HG03439 (cell line): ENCODE results near the gene SGCD.

Source experiments
- ATAC-seq: cut with Tn5 transposase; IDR thresholded peaks from one replicate; pipeline ENCODE4 v1.9.1; 2021; ENCODE audit warnings: mild to moderate bottlenecking, moderate library complexity; ENCODE audit not compliant: unreplicated experiment

Gene SGCD

DNA sequence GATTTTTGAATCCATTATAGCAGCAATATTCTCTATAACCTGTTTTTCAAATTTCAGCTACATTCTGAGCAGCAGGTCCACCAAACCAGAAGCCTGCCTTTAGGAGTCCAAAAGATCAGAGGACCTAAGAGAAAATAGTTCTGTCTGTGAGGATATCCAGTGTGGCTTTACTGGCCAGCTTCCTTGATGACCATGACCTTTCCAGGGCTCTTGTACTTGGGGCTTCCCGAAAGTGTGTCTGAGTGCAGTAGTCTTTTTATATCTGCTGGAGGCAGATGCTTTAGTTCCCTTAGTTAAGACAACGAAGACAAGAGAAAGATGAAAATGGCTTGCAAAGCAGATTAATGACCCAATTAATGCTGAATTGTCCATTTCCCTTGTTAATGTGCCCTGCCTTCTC, 72.4 kb downstream of the SGCD start:
- ATAC-seq, result no peak

DNA sequence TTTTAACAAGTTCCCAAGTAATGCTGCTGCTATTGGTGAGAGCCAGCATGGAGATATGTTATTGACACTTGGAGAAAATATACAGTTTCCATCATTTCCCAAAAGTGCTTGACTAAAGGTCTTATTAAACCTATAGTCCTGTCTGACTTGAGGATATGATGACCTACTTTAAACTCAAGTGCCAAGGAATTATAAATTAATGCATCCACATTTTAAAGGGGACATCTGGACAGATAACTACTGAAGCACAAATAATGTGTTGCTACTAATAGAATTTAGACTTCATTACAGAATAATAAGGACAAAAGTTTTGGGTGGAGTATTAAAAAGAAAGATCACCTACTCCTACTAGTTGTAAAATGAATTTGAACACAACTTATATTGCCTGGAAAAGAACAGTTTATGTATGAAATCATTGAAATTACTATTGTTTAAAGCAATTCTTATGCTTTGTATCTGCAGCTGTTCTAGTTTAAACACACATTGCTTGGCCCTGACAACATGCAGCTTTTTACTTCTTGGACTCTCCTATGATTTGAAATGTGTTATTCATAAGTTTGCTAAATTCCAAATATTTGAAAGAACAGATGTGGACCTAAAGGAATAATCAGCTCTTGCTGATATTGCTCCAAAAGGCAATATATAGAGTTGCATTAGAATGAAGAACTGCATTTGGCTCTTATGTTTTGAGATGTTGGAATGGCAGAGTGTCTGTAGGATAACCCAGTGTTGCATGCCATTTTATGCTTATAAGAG, 73.4 kb downstream of the SGCD start:
- no peak for ATAC-seq

DNA sequence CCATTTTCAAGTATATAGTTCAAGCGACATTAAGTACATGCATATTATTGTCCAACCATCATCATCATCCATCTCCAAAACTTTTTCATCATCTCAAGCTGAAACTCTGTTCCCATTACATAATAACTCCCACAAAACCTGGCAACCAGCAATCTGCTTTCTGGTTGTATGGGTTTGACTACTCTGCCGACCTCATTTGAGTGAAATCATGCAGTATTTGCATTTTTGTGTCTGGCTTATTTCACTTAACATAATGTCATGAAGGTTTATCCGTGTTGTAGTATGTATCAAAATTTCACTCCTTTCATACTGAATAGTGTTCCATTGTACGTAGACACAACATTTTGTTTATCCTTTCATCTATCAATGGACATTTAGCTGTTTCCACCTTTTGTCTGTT, 74.8 kb downstream of the SGCD start:
- peak; percentile 18 for ATAC-seq

DNA sequence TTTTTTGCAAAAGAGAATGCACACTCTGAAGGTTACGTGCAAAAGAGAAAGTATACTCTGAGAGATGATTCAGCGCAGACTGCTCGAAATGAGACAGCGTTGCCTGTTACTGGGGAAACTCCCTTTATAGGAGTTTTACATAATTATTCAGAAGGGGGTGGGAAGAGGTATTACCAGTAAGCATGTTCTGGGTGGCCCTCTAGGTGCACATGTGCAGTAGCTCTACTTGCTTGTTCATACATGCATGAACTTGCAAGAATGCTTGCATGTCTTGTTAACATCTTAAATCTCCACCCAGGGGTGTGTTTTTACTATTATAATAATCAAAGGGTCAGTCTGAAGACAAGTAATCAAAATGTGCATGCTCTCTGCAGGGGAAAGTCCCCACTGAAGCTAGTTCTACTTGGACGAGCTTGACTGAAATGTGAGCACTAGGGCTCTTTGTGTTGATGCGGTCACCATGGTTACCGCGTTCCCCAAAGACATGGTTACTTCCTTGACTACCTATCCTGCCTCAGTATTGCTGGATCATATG, 75.5 kb downstream of the SGCD start:
- peak; percentile 99 for ATAC-seq

DNA sequence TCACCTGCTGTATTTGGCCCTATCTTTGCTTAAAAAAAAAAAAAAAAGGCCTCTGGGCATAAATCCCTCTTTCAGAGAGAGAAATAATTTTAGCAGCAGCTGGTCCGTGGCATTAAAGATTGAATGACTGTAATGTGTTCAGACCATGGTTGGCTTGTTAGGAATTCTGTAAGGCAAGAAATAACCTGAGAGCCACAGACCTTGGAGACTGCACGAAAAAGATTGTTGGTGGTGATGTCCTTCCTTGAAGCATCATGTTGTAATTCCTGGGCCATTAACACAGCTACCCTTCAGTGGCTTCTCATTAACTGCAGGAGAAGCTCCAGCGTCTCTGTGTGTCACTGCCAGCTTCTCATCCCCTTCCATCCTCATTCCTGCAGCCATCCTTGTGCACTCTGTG, 79.0 kb downstream of the SGCD start:
- no peak for ATAC-seq

DNA sequence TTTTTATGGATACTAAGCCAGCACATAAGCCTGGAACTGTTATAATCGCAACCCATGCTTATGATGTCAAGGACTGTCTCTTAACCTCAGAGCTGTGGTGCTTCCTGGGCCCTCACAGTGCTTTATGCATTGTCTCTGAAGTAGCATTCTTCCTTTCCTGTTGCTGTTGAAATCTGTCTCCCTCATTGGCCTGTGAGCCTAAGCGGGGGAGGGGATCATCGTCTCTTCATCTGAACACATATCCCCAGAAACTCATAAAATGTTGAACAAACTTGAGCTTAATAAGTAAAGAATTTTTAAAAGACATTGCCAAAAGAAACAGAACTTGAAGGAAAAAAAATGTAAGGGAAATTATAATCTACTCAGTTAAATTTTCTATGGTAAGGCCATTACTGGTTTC, 80.3 kb downstream of the SGCD start:
- no peak for ATAC-seq

DNA sequence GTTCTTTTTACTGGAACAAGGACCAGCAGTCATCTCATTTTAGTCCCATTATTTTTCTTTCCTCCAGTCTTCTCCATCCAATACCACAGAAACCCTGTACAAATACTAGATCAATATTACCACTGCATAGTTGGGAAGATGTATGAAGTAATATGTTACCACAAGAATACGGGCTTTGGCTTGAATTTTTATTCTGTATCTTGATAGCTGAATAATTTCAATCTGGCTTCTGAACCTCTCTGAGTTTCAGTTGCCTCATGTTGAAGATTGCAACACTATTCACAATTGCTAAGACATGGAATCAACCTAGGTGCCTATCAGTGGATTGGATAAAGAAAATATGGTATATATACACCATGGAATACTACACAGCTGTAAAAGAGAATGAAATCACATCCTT, 82.9 kb downstream of the SGCD start:
- ATAC-seq, result no peak

DNA sequence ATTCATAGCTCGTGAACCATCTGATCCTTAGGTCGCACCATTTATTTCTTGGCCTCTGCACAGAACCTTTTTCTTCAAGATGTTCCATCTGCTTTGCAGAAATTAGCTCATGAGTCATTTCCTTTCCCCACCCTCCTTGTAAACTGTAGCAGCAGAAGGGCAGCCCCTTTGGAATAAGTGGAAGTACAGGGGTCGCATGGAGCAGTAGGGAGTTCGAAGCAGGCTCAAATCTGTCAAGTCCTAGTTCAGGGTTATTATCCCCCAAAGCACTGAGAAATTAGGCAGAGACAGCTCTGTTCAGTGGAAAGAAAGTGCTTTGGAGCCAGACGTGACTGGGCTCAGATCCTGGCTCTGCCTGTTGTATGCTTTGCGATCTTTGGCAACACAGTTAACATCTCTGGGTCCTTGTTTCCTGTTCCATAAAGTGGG, 84.2 kb downstream of the SGCD start:
- ATAC-seq, result no peak

DNA sequence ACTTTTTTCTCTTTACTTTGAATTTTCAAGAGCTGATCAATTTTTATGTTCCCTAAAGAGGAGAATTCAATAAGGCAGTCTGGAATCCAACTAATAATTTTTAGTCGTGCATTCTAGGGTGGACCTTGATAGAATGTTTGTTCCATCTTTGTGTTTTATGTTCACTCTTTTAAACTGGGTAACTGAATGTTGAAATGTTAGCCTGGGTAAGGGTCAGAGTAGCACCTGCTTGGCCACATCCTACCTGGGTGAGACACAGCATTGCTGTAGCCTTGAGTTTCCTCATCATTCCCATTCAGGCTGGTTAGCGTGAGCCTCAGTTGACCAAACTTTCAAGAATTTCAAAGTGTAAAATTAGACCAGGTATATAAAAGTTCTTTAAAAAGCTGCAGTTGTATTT, 85.0 kb downstream of the SGCD start:
- ATAC-seq, result no peak

DNA sequence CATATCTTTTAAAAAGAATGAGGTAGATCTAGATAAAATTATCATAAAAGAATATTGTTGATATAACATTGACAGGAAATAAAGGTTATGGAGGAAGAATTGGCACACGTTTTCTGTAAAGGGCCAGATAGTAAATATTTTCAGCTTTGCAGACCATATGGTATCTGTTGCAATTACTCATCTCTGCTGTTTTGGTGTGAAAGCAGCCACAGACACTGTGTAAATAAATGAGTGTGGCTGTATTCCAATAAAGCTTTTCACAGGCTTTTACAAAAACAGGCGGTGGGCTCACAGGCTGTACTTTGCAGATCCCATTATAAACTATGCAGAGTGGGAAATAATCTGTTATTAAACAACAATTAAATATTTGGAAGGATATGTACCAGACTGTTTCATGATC, 87.4 kb downstream of the SGCD start:
- ATAC-seq, result no peak

DNA sequence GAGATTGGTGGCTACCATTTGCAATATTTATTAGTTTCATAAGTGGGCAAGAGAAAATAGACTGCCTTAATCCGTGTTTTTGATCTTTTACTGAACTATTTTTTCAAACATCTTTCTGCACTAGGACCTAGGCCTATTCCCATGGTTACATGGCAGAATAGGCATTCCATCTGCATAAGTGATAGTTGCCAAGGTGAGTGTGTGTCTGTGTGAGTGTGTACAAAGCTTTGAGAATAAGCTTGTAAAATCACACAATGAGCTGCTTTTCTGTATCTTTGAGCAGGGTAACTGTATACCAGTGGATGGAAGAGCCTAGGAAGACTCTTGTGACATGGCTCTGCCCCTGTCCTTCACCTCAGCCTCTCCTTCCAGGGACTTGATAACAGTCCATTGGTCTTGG, 92.7 kb downstream of the SGCD start:
- no peak for ATAC-seq

DNA sequence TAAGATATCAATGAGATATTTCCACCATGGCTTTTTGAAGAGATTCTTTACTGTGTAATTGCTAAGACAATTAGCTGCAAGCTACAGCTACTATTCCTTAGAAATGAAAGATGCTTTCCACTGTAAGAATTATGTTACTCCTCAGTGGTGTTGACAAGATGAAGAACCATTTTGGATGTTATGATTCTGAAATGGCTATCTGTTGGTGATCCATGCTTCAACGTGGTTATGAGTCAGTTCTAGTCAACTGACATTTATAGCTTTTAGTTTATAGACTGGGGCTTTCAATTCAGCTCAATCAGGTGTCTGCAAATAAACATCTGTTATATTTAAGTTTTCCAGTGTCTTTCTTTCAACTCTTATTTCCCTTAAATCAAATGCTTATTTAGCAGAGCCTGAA, 93.7 kb downstream of the SGCD start:
- ATAC-seq, result no peak

DNA sequence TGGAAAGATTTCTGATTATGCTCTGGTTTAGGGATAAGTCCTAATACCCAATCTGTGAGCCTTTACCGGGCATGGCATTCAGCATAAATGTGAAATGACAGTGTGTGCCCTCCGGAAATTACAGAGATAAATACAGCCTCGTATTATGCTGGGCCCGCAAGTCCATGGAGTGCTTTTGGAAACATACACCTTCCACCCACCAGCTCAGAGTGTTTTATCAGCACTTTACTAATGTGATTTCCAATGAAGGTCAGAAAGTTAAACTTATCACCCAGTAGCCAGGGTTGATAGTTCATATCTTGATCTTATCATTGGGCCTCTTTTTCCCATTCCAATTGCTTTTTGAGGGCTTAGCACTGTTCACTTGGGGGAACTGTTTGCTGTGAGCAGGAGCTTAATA, 94.8 kb downstream of the SGCD start:
- no peak for ATAC-seq

DNA sequence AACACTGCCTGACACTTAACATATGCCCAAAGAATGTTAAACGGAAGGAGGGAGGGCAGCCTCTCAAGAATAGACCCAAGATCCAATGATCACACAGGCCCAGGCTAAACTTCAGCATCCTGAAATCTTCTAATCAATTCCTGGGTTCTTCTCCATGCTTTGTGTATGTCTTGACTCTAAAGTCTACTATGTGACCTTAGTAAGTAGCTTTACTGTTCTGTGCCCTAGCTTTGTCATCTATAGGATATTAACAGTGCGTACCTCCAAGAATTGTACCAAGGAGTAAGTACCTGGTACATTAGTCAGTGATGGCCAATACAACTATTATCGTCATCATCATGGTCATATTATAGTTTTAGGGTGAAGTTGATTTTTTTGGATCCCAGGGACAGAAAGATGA, 96.6 kb downstream of the SGCD start:
- no peak for ATAC-seq

DNA sequence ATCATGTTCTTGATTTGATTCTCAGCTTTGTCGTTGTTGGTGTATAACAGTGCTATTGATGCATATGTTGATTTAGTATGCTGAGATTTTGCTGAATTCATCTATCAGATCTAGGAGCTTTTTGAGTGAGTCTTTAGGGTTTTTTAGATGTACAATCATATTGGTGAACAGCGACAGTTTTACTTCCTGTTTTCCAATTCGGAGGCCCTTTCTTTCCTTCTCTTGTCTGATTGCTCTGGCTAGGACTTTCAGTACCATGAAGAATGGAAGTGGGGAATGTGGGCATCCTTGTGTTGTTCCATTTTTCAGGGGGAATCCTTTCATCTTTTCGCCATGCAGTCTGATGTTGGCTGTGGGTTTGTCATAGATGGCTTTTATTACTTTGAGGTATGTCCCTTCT, 100.4 kb downstream of the SGCD start:
- no peak for ATAC-seq

DNA sequence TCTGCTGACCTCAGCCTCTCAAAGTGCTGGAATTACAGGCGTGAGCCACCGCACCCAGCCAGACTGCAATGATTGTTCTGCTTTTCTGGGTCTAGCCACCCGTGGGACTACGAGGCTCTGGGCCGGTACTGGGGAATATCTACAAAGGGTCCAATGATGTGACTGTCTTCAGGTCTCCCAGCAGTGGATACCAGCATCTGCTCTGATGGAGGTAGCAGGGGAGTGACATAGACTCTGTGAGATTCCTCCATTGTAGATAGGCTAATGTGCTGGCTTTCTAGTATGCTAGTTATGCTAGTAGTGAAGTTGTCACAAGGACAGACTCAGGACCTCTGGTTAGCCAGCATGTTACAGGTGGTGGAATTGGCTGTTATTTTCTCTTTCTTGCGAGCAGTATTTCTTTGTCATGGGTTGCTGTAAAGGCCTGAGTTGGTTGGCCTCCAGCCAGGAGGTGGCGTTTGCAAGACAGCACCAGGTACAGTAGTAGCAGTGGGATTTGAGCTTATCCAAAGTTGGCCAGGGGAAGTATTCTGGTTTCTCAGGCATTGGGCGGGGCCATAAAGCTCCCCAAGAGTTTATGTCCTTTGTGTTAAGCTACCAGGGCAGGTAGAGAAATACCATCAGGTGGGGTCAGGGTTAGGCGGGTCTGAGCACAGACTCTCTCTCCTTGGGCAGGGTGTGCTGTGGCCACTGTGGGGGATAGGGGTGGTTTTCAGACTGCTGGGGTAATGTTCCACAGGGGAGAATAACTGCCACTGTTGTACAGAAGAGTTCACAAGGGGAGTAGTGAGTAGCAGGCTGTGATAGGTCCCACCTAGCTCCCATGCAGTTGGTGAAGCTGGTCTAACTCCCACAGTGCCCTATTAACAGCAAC, 105.2 kb downstream of the SGCD start:
- no peak for ATAC-seq

DNA sequence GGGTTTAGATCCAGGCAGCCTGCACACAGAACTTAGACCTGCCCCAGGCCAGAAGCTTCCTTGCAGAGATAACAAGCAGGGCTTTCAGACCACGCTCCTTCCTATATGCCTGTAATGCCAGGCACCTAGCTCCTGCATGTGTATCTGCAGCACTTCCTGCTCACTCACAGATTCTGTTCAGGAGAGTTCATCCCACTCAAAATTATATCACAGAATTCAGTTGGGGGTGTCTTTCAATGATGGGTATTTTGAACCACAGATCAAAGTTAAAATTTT, 105.8 kb downstream of the SGCD start:
- ATAC-seq, result no peak

DNA sequence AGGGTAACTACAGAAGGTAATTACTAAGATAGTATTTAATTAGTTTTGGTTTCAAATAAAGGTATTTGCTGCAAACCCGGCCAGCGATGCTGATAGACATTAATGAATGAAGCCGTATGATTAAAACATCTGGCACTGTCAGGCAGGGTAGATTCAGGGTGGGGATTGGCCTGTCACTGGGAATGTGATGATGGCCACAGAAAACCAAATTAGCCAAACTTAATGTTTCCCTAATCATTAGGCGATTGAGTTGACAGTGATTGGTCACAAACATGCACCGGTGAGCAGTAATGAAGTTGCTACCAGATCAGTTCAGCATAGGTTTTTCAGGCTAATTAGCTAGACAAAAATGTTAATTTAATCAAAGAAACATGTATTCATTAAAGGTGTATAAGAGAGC, 107.5 kb downstream of the SGCD start:
- no peak for ATAC-seq

DNA sequence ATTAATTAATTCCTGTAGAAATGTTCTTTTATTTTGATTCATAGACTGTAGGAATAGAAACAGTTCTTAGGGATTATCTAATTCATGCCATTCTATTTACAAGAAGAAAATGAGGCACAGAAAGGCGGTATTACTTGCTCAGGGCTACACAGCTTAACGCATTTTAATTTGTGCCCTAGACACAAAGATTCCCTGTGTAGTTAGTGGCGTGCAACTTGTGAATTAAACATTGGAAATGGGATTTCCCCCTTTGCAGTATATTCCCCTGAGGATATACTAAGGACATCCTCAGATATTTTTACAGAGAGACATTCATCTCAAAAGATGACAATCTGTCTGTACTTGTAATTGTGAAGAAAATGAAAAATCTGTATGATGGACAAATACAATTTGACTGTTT, 108.1 kb downstream of the SGCD start:
- ATAC-seq, result no peak

DNA sequence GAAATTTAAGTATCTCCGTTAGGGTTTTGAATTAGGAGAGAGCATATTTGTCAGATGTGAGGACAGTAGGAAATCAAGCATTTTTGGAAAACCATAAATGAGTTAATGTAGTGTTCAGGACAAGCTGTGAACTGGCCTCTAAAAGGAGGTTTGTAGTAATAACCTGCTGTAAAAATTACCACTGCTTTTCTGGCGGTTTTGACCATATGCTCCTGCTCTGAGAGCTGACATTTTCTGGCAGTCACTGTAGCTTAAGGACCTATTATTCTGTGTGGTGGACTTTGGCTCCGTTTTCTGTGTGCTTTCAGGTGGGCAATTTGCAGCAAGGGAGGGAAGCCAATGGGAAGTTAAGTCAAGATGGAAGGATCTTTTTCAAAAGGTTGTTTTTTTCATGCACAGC, 111.1 kb downstream of the SGCD start:
- no peak for ATAC-seq

DNA sequence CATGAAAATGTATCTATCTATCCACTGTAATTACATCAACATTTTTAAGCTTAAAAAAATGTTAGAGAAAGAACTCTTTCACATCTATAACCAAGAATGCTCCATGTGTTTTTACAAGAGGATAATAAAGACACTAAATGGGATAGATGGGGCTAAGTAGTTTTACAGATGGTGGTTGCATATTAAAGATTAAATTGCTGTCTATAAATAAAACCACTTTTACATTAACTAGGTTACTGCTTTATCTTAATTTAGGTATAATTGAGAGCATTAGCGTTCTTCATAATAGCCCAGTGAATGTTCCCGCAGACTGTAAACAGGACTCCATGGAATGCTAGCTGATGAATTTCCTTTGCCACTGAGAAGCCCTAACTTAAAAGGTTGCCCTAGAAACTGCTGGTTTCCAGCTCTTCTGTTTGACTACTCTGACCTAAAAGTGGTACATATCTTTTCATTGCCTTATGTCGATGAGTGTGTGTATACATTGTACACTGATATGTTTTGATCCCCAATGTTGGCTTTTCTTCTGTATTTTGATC, 117.9 kb downstream of the SGCD start:
- ATAC-seq, result no peak

DNA sequence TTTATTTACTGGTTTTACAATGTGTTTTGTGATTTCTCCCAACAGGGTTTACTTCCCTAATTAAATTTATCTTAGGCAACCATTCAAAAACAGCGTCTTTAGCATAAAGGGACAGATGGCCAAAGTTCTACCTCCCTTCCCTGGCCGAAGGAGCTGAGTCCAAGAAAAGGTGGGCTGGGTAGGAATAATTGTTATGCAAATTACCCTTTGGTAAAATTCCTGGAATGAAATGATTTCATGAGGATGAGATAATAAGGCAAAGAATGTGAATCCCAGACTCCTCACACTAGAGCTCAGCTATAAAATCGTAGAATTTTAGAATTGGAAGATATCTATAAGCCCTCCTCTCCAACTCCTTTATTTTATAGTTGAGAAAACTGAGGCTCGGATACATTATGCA, 119.6 kb downstream of the SGCD start:
- ATAC-seq, result no peak
